BJ (cell line): ENCODE measurements around the gene GTF3C1. TPM values are rescaled to one million over a fixed set of nuclear protein-coding genes. Genes with fewer than 3 reads are reported as not detected.

Source experiments
- CTCF ChIA-PET: fragments of 350-600 bp; formaldehyde crosslinking; extraction: SDS; loops from one replicate; lab custom pipeline; 2021; ENCODE audit warnings: antibody characterized with exemption, inconsistent platforms; lab: Yijun Ruan, JAX
- POLR2A ChIA-PET: fragments of 300-600 bp; sonication (Branson Sonifier 250); formaldehyde crosslinking; extraction: SDS; loops from one replicate; lab custom pipeline; 2021; ENCODE audit warnings: antibody characterized with exemption; lab: Charles Lee
- DNase-seq: peaks from one replicate; pipeline ENCODE4 v3.0.0-alpha.2; 2011; ENCODE audit warnings: low read depth
- H3K27me3 ChIP-seq: 2 replicates; pipeline ENCODE4 v1.6.0; 2011; ENCODE audit warnings: low read length; ENCODE audit not compliant: control insufficient read depth, insufficient read depth
- H3K36me3 ChIP-seq: 2 replicates; pipeline ENCODE4 v1.5.1; 2011; ENCODE audit warnings: low read length; ENCODE audit not compliant: control insufficient read depth, insufficient read depth
- H3K4me3 ChIP-seq: 2 replicates; pipeline ENCODE4 v1.5.1; 2011; ENCODE audit warnings: low read depth, mild to moderate bottlenecking, control low read depth, low read length
- polyA plus RNA-seq: library from polyadenylated mRNA; depleted of rRNA; stranded (reverse); fragments of >200 nt; gene quantifications from 2 replicates; pipeline ENCODE4 v1.2.3, GENCODE V29; 2011
- TF ChIP-seq, protein P1 (sequence below): IDR thresholded peaks from 2 replicates; pipeline ENCODE4 v1.5.1; 2011; ENCODE audit warnings: low read depth, mild to moderate bottlenecking, control low read depth, inconsistent platforms, low read length, moderate library complexity; ENCODE audit not compliant: insufficient read depth

Gene GTF3C1
- polyA plus RNA-seq, 1 experiment: 35.8 TPM

DNA sequence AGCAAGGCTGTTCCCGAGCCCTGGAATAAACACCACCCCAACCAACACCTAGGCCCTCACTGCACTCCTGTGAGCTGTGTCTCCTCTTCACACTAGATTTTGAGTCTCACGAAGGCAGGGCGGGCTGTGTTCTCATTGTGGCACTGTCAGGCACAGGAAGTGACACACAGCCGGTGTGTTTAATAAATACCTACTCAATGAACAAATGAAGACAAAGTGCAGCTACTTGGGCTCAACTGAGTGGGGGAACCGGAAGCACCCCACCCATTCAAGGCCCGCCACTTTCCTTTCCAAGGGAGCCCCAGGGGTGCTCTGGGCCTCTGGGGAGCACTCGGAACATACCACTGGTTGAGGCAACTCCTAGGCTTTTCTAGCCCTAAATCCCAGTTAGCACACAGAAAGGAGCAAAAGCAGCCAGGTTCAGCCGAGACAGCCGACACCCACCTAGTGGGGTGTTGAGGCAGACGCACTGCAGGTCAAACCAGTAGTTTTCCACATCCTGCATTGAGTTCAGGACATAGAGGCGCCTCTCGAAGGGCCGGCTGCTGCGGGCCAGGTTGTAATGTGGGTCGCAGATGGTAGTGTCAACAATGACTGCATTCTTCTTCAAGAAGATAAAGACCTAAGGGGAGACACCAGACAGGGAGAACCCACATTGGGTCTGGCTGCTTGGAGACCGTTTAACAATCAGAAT is 57.7 kb downstream of the GTF3C1 start:
- DNase-seq: no peak
- ChIA-PET CTCF (no interaction called here), POLR2A (no interaction called here)
- Histone ChIP-seq H3K4me3 (no peak overlapping the region), H3K36me3 (peaks cover 43% of the 10 kb centered on the region), H3K27me3 (no peaks in the 10 kb centered on the region)
- TF ChIP-seq, protein P1, sequence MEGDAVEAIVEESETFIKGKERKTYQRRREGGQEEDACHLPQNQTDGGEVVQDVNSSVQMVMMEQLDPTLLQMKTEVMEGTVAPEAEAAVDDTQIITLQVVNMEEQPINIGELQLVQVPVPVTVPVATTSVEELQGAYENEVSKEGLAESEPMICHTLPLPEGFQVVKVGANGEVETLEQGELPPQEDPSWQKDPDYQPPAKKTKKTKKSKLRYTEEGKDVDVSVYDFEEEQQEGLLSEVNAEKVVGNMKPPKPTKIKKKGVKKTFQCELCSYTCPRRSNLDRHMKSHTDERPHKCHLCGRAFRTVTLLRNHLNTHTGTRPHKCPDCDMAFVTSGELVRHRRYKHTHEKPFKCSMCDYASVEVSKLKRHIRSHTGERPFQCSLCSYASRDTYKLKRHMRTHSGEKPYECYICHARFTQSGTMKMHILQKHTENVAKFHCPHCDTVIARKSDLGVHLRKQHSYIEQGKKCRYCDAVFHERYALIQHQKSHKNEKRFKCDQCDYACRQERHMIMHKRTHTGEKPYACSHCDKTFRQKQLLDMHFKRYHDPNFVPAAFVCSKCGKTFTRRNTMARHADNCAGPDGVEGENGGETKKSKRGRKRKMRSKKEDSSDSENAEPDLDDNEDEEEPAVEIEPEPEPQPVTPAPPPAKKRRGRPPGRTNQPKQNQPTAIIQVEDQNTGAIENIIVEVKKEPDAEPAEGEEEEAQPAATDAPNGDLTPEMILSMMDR: no peak

DNA sequence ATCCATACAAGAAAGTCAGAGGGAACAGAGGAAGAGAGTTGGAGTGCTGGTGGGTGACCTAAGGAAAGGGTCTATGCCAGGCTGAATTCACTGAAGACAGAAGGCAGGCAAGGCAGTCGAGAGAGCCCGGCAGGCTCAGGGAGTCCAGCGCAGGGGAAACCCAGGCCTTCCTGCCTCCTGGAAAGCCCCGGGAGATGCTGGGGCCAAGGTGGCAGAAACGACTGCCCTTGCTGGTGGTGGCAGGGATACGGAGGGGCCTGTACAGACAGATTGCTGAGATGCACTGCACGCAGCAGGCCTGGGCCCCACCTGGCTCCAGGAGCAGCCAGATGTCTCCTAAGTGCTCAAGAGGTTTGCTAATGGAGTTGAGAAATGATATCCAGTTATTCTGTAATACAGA is 59.8 kb downstream of the GTF3C1 start:
- H3K27me3 ChIP-seq: no peaks in the 10 kb centered on the region
- H3K36me3 ChIP-seq: peaks cover 48% of the 10 kb centered on the region
- TF ChIP-seq, protein P1: no peak
- ChIA-PET POLR2A (no interaction called here), CTCF (no interaction called here)
- H3K4me3 ChIP-seq: no peak overlapping the region
- no peak for DNase-seq

DNA sequence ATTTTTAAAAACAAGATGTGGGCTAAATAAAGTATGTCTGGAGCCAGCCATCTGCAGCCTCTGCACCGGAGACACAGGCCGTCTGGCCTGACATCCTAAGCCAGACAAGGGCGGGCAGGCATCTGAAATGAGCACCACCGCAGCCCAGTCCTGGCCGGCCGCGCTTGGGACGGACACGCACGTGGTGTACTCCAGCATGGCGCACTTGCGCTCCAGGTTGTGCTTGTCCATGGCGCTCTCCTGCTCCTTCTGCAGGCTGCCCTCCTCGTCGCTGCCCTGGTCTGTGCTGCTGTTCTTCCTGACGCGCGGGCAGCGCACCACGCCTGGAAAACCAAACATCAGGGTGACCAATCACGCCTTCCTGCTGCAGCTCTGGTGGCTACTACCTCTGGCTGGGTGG is 60.3 kb downstream of the GTF3C1 start:
- H3K36me3 ChIP-seq: peaks cover 47% of the 10 kb centered on the region

DNA sequence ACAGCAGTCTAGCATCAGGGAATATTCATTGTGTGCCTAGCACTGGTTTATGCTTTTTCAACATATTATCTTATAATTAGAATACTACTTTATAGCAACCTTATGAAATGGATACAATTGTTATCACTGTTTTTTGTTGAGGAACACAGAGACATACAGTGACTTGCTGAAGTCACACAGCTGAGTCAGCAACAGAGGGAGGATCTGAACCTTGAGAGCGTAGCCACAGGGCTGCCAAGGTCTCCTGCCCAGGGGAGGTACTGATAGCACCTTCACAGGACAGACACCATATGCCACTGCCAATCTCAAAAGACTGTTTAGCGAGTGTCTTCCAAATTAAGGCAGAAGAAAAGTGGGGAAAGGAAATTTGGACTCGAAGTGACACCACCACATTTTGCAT is 63.0 kb downstream of the GTF3C1 start:
- no peak for DNase-seq
- TF ChIP-seq, protein P1: no peak
- ChIA-PET CTCF (no interaction called here), POLR2A (no interaction called here)
- Histone ChIP-seq H3K4me3 (no peak overlapping the region), H3K27me3 (no peaks in the 10 kb centered on the region), H3K36me3 (peaks cover 62% of the 10 kb centered on the region)

More for the DNA sequence above, 60.3 kb downstream of the GTF3C1 start:
- TF ChIP-seq, protein P1: no peak
- Histone ChIP-seq H3K4me3 (no peak overlapping the region), H3K27me3 (no peaks in the 10 kb centered on the region)
- POLR2A ChIA-PET: no interaction called here
- CTCF ChIA-PET: no interaction called here
- no peak for DNase-seq

DNA sequence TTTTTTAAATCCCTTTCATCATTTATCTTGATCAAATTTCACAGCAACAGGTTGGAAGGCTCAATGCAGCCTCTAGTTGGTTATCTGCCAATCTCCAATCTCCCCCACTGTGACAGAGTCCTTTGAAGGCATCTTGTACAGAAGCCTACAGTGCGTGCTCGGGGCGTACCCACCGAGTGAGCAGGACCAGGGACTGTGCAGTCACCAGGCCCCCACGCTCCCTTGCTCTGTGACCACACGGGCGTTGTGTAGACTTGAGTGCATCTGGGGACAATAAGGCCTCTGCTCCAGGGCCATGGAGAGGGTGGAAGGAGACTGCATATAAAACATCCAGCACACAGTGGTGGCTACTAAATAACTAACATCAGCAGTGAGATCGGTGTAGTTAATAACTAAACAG is 63.4 kb downstream of the GTF3C1 start:
- POLR2A ChIA-PET: no interaction called here
- Histone ChIP-seq H3K27me3 (no peaks in the 10 kb centered on the region), H3K36me3 (peaks cover 63% of the 10 kb centered on the region), H3K4me3 (no peak overlapping the region)
- TF ChIP-seq, protein P1: no peak
- CTCF ChIA-PET: no interaction called here
- no peak for DNase-seq
